WTC11 (cell line): ENCODE data around the gene ZNF581.

Experiments
- CTCF ChIP-seq: fragments of 200-600 bp; IDR thresholded peaks from 2 replicates; pipeline ENCODE4 v1.8.0; 2022; ENCODE audit warnings: antibody characterized with exemption
- ESRRA ChIP-seq: sonication (generic); formaldehyde crosslinking; IDR thresholded peaks from 2 replicates; pipeline ENCODE4 v1.8.1; 2022; ENCODE audit warnings: mild to moderate bottlenecking, missing genetic modification reagents, borderline replicate concordance

GRCh38 chr19:55649268-55650125 is 6.0 kb downstream of the ZNF581 start:
- TF ChIP-seq CTCF (no peak), ESRRA (CRISPR knock-in tag) (no peak)
